GM21526 (cell line): ENCODE measurements around the gene ALG14.

Source experiments
- ATAC-seq: cut with Tn5 transposase; IDR thresholded peaks from one replicate; pipeline ENCODE4 v1.9.1; 2021; ENCODE audit warnings: moderate library complexity; ENCODE audit not compliant: unreplicated experiment, low FRiP score

The ALG14 gene

GRCh38 chr1:94988356-94988755 lies 84.4 kb downstream of the ALG14 start:
- ATAC-seq: no peak

GRCh38 chr1:94986783-94987182 lies 86.0 kb downstream of the ALG14 start:
- ATAC-seq: no peak

GRCh38 chr1:94983171-94983739 lies 89.5 kb downstream of the ALG14 start:
- ATAC-seq: no peak

- ATAC-seq: no peak
Observed at GRCh38 chr1:94982398-94982797, 90.4 kb downstream of the ALG14 start.

- ATAC-seq: no peak
Observed at GRCh38 chr1:94981575-94981973, 91.2 kb downstream of the ALG14 start.

GRCh38 chr1:94980582-94981574 lies 91.9 kb downstream of the ALG14 start:
- ATAC-seq: no peak

GRCh38 chr1:94979656-94980581 lies 92.8 kb downstream of the ALG14 start:
- no peak for ATAC-seq

- ATAC-seq: no peak
Observed at GRCh38 chr1:94979131-94979530, 93.6 kb downstream of the ALG14 start.

GRCh38 chr1:94978401-94978800 lies 94.3 kb downstream of the ALG14 start:
- no peak for ATAC-seq

- ATAC-seq: no peak
Observed at GRCh38 chr1:94976971-94977548, 95.7 kb downstream of the ALG14 start.

GRCh38 chr1:94974824-94975223 lies 97.9 kb downstream of the ALG14 start:
- no peak for ATAC-seq

- no peak for ATAC-seq
Observed at GRCh38 chr1:94974241-94974640, 98.5 kb downstream of the ALG14 start.

GRCh38 chr1:94973309-94973922 lies 99.3 kb downstream of the ALG14 start:
- ATAC-seq: no peak

GRCh38 chr1:94971491-94971924 lies 101.2 kb downstream of the ALG14 start:
- ATAC-seq: no peak

GRCh38 chr1:94970783-94971182 lies 102.0 kb downstream of the ALG14 start:
- no peak for ATAC-seq

- ATAC-seq: no peak
Observed at GRCh38 chr1:94969137-94969536, 103.6 kb downstream of the ALG14 start.

GRCh38 chr1:94966033-94966432 lies 106.7 kb downstream of the ALG14 start:
- ATAC-seq: no peak

GRCh38 chr1:94963864-94964263 lies 108.9 kb downstream of the ALG14 start:
- no peak for ATAC-seq

GRCh38 chr1:94962409-94963265 lies 110.1 kb downstream of the ALG14 start:
- ATAC-seq: peak; percentile 96
